MG63 (cell line): ENCODE data around the gene PDE4D. TPM values are rescaled to one million over a fixed set of nuclear protein-coding genes. Genes with fewer than 3 reads are reported as not detected.
"Not testable (repeated sequence)": the region's sequence is repeated elsewhere in the genome, so short reads cannot be mapped to it uniquely, and the experiment has no call there.

ENCODE experiments used
- DNase-seq: peaks from one replicate; pipeline ENCODE4 v3.0.0-alpha.2; 2020
- H3K27me3 ChIP-seq: fragments of 250-450 bp; sonication (Bioruptor Pico); 2 replicates; pipeline ENCODE4 v1.5.1; 2020; ENCODE audit warnings: mild to moderate bottlenecking, moderate library complexity
- H3K36me3 ChIP-seq: fragments of 250-450 bp; sonication (Bioruptor Pico); 2 replicates; pipeline ENCODE4 v1.5.1; 2020; ENCODE audit warnings: mild to moderate bottlenecking, moderate library complexity
- H3K4me3 ChIP-seq: fragments of 250-450 bp; sonication (Bioruptor Pico); 2 replicates; pipeline ENCODE4 v1.5.1; 2020; ENCODE audit warnings: mild to moderate bottlenecking, moderate library complexity
- H3K9me3 ChIP-seq: fragments of 250-450 bp; sonication (Bioruptor Pico); 2 replicates; pipeline ENCODE4 v1.5.1; 2020; ENCODE audit warnings: mild to moderate bottlenecking, moderate library complexity
- total RNA-seq: library from RNA; depleted of rRNA; stranded (reverse); fragments of >200 nt; shearing (Covaris generic); gene quantifications from 2 replicates; pipeline ENCODE4 v1.2.3, GENCODE V29; 2014; ENCODE audit warnings: low replicate concordance

PDE4D gene
- total RNA-seq, 1 experiment from 2014 or later: 3.1 TPM

DNA sequence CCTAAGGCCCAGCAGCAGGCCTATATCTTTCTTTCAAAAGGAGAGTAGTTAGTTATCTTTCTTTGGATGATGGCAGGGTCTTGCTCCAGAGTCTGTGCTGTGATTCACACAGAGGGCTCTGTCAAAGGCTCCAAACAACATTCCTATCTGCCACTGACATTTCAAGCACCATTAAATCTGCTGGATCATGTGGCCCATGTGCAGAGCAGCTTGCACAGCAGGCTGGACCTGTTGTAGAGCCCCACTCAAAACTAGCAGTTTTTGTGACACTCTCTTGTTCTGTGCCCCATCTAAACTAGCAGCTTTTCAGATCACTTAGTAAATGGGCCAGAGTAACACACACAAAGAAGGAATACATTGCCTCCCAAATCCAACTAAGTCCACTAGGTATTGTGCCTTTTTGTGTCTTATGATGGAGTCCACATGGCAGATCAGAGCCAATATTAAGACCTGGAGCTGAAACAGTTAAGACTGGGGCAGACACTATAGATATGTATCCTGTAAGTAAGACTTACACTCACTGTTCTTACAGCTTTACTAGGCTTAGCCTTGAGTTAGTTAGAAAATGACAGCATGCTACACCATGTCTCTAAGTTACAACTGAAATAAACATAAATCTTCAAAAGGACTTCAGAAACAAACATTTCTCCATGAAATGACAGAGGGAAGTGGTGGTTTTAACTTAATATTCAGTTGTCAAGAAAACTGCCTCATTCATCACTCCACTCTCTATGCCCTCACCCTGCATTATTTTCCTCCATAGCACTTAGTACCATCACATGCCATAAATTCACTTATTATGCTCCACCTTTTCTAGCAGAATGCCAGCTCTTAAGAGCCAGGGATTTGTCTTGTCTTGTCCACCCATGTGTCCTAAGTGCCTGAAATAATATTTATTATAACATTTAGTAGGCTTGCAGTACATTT is 909.7 kb downstream of the PDE4D start:
- no peak overlapping the region for H3K4me3 ChIP-seq
- H3K27me3 ChIP-seq: no peaks in the 10 kb centered on the region
- no peak for DNase-seq
- H3K36me3 ChIP-seq: no peaks in the 10 kb centered on the region
- H3K9me3 ChIP-seq: no peaks in the 10 kb centered on the region

DNA sequence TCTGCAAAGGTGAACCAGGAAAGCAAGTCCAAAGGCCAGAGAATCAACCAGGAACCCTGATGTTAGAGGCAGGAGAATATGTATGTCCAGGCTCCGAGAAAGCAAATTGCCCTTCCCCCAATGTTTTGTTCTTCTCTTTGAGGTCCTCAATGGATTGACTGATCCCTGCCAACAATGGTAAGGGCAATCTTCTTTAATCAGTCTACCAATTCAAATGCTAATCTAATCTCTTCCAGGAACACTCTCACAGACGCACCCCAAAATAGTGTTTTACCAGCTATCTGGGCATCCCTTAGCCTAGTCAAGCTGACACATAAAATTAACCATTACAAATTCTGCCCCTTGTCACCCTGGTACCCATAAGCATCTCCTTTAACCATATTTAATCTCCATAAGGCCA is 912.6 kb downstream of the PDE4D start:
- H3K9me3 ChIP-seq: no peaks in the 10 kb centered on the region

DNA sequence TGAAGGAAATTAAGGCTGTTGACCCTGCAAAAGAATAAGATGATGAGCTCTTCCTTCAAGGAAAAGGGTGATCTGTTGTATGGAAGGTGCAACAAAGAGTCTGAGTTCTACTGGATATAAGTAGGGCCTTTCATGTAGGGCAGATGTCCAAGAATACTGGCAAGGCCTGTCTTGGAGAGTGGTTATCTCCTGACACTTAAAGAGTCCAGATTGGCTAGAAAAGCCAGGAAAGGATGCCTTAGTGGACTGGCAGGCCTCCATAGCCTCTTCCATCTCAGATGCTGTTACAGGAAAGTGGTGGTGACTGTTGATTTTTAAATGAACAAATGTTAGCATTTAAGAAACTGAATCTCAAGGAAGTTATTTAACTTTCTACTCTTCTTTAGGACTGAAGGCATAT is 914.4 kb downstream of the PDE4D start:
- Histone ChIP-seq H3K9me3 (no peaks in the 10 kb centered on the region), H3K27me3 (no peaks in the 10 kb centered on the region), H3K36me3 (no peaks in the 10 kb centered on the region), H3K4me3 (no peak overlapping the region)
- DNase-seq: no peak

More for the DNA sequence above, 912.6 kb downstream of the PDE4D start:
- no peak for DNase-seq
- Histone ChIP-seq H3K36me3 (no peaks in the 10 kb centered on the region), H3K4me3 (no peak overlapping the region), H3K27me3 (no peaks in the 10 kb centered on the region)

DNA sequence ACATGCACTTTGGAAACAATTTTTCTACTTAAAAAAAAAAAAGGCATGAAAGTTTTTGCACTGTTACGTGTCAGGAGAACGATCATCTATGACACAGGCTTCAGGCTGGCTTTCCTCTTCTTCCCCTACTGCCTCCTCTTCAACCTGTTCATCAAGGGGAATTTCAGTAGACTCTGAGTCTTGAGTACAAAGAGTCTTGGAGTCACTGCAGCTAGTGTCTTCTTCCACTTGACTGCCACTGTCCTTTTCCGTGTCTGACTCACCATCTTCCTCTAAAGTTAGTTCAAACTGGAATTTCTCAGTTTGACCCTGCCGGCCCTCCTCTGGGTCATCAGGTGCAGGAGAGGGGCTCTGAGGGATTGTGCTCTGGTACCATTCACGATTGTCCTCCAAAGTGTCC is 918.9 kb downstream of the PDE4D start:
- no peaks in the 10 kb centered on the region for H3K9me3 ChIP-seq
- H3K36me3 ChIP-seq: no peaks in the 10 kb centered on the region
- no peak for DNase-seq
- H3K4me3 ChIP-seq: no peak overlapping the region
- H3K27me3 ChIP-seq: no peaks in the 10 kb centered on the region

DNA sequence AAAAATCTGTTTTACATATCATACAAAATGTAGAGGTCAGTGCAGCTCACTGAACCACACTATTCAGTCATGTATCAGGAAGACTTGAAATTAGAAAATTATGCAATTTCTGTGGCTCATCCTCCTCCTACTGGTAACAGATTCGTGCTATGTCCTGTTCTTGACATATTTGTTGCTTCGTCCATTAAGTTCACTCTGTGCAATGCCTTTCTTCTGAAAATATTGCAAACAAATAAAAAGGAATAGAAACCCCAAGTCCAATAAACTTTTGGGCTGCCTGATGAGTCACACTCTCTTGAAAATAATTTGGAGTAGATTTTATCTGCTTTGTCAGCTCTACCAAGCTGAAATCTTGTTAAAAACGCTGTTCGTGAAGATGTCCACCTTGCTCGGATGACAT is 919.4 kb downstream of the PDE4D start:
- no peak for DNase-seq

DNA sequence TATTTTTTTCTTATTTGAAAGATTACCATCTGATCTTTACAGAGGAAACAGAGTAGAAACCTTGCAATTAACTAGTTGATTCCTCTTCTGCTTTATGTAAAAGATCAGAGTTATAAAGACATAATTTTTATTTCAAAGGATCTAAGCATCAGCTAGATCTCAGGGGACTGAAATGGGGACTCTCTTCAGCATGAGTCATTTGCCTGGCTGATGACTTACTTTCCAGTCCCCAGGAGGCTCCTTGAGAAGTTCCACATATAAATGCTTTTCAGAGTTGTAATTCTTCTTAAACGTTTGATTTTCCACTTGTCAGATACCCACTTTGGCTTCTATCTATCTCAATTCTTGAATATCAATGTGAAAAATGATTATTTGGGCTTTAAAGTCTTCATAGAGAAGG is 921.2 kb downstream of the PDE4D start:
- Histone ChIP-seq H3K9me3 (no peaks in the 10 kb centered on the region), H3K4me3 (no peak overlapping the region), H3K27me3 (no peaks in the 10 kb centered on the region), H3K36me3 (no peaks in the 10 kb centered on the region)
- DNase-seq: no peak

More for the DNA sequence above, 919.4 kb downstream of the PDE4D start:
- Histone ChIP-seq H3K9me3 (no peaks in the 10 kb centered on the region), H3K4me3 (no peak overlapping the region), H3K27me3 (no peaks in the 10 kb centered on the region), H3K36me3 (no peaks in the 10 kb centered on the region)

DNA sequence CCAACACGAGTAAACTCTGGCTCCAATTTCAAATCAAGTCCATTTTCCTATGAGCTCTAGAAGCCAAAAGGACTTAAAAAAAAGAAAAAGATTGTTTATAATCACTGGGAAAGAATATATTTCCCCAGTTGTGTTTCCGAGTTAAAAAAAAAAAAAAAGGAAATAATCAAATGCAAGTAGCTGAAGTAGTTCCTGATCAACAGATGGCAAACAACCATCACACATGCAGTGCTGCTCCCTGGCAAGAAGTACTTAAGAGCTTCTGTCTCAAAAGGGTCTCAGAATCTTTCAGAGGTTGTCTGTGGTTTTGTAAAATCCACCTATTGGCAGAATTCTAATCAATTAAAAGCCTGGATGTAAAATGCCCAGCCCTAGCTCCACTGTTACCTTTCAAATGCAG is 922.8 kb downstream of the PDE4D start:
- Histone ChIP-seq H3K9me3 (no peaks in the 10 kb centered on the region), H3K36me3 (no peaks in the 10 kb centered on the region), H3K4me3 (no peak overlapping the region), H3K27me3 (no peaks in the 10 kb centered on the region)
- no peak for DNase-seq

DNA sequence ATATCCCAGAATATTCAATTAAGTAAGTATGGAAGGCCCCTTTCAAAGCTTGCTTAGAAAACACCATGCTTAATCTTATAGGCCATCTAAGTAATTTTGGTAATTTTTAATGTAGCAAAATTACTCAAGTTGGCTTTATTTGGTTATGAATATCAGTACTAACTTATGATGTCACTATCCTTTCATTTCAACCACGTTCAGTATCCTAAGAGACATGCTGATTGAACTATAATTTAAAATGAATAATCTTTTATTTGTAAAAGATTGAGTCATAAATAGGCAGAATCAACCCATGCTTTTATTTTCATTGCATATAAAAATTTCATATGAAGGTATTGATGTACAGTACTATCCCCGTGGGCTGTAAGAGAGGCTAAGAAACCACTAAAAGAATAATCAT is 923.7 kb downstream of the PDE4D start:
- Histone ChIP-seq H3K9me3 (no peaks in the 10 kb centered on the region), H3K27me3 (no peaks in the 10 kb centered on the region), H3K4me3 (no peak overlapping the region), H3K36me3 (no peaks in the 10 kb centered on the region)
- no peak for DNase-seq

DNA sequence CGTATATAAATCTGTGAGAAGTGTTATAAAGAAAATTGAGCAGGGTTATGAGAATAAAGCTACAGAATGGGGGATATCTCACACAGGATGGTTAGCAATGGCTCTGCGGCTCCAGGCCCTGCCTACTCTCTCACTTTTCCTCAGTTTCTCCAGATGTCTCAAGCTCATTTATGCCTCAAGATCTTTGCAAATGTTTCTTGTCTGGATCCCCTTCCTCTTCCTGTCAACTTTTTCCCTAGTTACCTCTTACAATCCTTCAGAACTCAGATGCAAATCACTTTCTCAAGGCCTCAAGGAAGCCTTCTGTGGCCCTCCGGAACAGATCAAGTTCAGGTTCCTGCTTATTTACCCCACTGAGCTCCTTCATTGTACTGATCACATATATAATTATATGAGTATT is 924.3 kb downstream of the PDE4D start:
- Histone ChIP-seq H3K36me3 (no peaks in the 10 kb centered on the region), H3K27me3 (no peaks in the 10 kb centered on the region), H3K9me3 (no peaks in the 10 kb centered on the region), H3K4me3 (no peak overlapping the region)
- no peak for DNase-seq

DNA sequence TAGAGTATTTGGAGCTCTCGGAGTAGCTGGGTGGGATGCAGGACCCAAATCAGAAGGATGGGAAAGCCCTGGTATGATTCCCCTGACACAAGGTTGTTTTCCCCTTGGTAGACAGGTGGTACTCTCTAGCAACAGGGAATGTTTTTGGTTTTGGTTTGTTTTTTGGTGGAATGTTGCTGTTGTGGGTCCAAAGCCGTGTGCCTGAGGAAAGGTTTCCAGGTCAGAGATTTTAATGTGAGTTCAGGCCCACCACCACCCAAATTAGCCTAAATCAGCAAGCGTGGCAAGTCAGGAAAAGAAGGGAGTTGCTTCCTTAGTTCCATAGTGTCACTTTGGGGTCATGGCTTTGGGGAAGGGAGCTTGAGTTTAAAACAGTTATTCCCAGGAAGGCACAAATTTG is 925.2 kb downstream of the PDE4D start:
- Histone ChIP-seq H3K27me3 (no peaks in the 10 kb centered on the region), H3K36me3 (no peaks in the 10 kb centered on the region), H3K4me3 (no peak overlapping the region), H3K9me3 (no peaks in the 10 kb centered on the region)
- DNase-seq: no peak

DNA sequence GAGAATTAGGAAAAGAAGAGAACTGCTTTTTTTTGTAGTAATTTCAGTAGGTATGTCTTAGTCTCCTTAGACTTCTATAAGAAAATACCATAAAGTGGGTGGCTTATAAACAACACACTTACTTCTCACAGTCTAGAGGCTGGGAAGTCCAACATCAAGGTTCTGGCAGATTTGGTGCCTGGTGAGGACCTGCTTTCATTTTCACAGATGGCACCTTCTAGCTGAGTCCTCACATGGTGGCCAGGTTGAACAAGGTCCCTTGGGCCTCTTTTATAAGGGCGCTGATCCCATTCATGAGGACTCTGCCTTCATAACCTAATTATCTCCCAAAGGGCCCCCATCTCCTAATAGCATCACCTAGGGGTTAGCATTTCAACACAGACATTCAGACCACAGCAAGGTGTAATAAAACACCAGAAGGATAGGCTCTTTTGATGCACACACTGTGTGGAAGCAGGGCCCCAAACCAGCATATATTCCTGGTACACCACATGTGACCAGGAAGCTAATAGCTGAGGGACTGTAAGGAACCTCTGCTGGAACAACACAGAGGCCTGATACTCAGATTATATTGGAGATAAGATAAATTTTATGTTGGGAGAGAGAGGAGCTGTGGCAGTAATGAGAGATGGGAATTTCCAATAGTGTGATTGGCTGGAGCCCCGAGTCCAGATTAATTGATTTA is 925.8 kb downstream of the PDE4D start:
- no peaks in the 10 kb centered on the region for H3K36me3 ChIP-seq
- DNase-seq: no peak
- H3K4me3 ChIP-seq: no peak overlapping the region
- H3K27me3 ChIP-seq: no peaks in the 10 kb centered on the region
- H3K9me3 ChIP-seq: no peaks in the 10 kb centered on the region

DNA sequence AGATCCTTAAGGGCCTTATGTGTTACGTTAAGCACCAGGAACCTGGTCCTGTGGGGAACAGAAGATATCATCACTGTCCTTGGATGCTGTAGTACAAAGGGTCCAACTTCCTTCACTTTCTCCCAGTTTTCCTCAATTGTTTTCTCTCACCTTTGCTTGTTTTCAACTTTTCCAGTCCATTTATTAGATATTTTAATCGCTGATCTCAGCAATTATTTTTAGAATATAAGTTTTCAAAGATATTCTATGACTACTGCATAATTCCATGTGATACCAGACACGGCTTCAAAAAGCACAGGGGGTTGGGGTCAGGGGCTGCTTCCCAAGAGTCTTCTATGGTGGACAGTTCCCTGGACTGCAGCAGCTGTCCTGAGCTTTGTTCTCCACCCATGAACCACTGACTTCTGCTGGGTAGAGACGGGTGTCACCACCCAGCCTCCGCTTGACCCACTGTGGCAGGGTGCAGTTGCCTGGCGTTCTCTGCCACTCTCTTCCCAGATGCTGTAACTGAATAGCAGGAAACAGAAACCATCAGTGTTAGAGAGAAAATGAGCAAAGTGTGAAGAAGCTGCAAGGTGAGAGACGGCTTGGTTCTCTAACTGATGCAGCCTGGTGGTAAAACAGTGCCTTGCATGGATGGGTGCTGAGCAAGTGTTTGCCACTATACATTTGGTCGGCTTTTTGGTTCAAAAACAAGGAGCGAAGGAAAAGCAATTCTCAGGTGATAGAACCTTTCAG is 927.7 kb downstream of the PDE4D start:
- Histone ChIP-seq H3K27me3 (no peaks in the 10 kb centered on the region), H3K9me3 (no peaks in the 10 kb centered on the region)

DNA sequence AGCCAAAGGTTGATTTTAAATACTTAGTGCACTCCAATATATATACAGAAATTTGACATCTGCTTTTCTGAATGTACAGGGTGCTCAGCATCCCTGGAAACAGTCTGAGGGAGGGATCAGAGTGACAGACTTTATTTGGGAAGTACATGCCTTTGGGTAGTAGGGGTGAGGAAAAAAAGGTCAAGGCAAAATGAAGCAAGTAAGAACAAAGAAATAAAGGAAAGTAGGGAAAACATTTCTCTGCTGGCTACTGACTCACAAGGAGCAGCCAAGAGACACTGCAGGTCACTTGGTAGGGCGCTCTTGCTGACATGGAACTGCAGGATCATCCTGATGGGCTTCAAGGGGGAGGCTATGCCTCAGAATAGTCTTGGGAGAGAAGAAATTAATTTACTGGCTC is 929.7 kb downstream of the PDE4D start:
- no peaks in the 10 kb centered on the region for H3K36me3 ChIP-seq
- no peaks in the 10 kb centered on the region for H3K27me3 ChIP-seq
- no peak for DNase-seq
- H3K4me3 ChIP-seq: no peak overlapping the region
- H3K9me3 ChIP-seq: no peaks in the 10 kb centered on the region

More for the DNA sequence above, 927.7 kb downstream of the PDE4D start:
- DNase-seq: no peak
- no peak overlapping the region for H3K4me3 ChIP-seq
- H3K36me3 ChIP-seq: no peaks in the 10 kb centered on the region

DNA sequence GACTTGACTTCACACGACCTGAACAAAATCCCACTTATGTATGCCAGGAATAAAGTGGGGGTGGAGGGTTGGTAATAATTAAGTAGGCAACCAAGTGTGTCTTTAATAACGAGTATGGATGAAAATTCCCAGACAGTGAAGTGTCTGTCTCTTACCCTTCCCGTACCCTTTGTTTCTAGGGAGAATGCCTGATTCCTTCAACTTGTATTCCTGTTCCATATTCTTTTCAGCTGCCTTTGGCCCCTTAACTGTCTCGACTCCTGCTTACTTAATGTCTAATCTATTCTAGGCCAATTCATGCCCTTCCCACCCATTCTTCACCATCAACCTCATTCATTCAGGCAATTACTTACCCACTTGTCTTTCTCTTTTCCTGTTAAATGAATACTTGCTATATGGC is 930.2 kb downstream of the PDE4D start:
- H3K9me3 ChIP-seq: no peaks in the 10 kb centered on the region
- H3K27me3 ChIP-seq: no peaks in the 10 kb centered on the region
- H3K36me3 ChIP-seq: no peaks in the 10 kb centered on the region
- no peak overlapping the region for H3K4me3 ChIP-seq
- no peak for DNase-seq

DNA sequence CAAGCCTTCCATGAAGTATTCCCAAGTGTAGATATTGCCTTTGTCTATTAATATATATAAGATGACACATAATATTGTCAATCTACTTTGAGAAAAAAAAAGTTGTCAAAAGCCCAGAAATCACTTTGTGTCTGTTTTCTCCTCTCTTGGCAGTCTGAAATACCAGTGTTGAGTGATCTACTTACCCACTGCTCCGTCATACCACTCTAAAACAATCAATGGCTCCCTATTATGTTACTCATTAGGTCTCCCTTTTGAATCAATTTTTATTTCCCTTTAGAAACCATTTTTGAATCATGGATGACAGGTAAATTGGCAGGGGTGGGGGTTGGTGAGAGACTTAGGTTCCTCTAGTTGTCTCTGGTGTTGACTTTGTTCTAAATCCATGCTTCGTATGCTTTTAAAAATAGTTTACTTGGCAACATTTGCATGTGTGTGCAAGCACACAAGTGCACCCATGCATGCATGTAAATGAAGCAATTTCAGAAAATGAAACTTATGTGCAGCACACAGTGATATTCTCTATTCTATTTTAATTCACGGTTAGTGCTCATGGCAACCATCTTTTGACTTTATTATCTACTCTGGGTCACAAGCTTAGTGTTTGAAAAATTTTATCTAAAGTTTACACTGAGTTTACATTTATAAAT is 931.8 kb downstream of the PDE4D start:
- Histone ChIP-seq H3K4me3 (no peak overlapping the region), H3K27me3 (no peaks in the 10 kb centered on the region), H3K9me3 (no peaks in the 10 kb centered on the region), H3K36me3 (no peaks in the 10 kb centered on the region)
- DNase-seq: no peak

DNA sequence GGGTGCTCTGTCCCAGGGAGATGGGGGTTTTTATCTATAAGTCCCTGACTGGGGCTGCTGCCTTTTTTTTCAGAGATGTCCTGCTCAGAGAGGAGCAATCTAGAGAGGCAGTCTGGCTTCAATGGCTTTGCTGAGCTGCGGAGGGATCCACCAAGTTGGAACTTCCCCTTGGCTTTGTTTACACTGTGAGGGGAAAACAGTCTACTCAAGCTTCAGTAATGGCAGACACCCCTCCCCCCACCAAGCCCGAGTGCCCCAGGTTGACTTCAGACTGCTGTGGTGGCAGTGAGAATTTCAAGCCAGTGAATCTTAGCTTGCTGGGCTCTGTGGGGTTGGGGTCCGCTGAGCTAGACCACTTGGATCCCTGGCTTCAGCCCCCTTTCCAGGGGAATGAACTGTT is 934.8 kb downstream of the PDE4D start:
- no peak overlapping the region for H3K4me3 ChIP-seq
- DNase-seq: no peak
- H3K36me3 ChIP-seq: no peaks in the 10 kb centered on the region
- no peaks in the 10 kb centered on the region for H3K9me3 ChIP-seq
- H3K27me3 ChIP-seq: no peaks in the 10 kb centered on the region

DNA sequence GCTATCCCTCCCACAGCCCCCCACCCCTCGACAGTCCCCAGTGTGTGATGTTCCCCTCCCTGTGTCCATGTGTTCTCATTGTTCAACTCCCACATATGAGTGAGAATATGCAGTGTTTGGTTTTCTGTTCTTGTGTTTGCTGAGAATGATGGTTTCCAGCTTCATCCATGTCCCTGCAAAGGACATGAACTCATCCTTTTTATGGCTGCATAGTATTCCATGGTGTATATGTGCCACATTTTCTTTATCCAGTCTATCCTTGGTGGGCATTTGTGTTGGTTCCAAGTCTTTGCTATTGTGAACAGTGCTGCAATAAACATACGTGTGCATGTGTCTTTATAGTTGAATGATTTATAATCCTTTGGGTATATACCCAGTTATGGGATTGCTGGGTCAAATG is 940.3 kb downstream of the PDE4D start:
- not testable (repeated sequence) for DNase-seq, H3K9me3 ChIP-seq, H3K36me3 ChIP-seq, H3K4me3 ChIP-seq, H3K27me3 ChIP-seq
